BLaER1 treated with 17β-estradiol and CSF1 and Interleukin-3, amounts not matched to agents 10 nM and 100 nM (cell line): ENCODE results near the gene GMPR2.
A peak's percentile ranks its signal among the peaks of the same experiment; 100 is the strongest.

Experiments used
- H3K27ac ChIP-seq, 11 experiments: shearing (Covaris generic); formaldehyde crosslinking; 2 replicates each; pipeline ENCODE4 v1.8.1; 2022
- H3K27me3 ChIP-seq, 11 experiments: shearing (Covaris generic); formaldehyde crosslinking; 2 replicates each; pipeline ENCODE4 v1.8.1; 2022
- H3K36me3 ChIP-seq, 11 experiments: shearing (Covaris generic); formaldehyde crosslinking; 2 replicates each; pipeline ENCODE4 v1.8.1; 2022
- H3K4me1 ChIP-seq, 10 experiments: shearing (Covaris generic); formaldehyde crosslinking; 2 replicates each; pipeline ENCODE4 v1.8.1; 2022
- H3K4me2 ChIP-seq, 11 experiments: shearing (Covaris generic); formaldehyde crosslinking; 2 replicates each; pipeline ENCODE4 v1.8.1; 2022
- H3K4me3 ChIP-seq, 10 experiments: shearing (Covaris generic); formaldehyde crosslinking; 2 replicates each; pipeline ENCODE4 v1.8.1; 2022
- H3K9ac ChIP-seq, 11 experiments: shearing (Covaris generic); formaldehyde crosslinking; 2 replicates each; pipeline ENCODE4 v1.8.1; 2022
- H3K9me3 ChIP-seq, 11 experiments: shearing (Covaris generic); formaldehyde crosslinking; replicated peaks in 1 of 11; 2 replicates each; pipeline ENCODE4 v1.8.1; 2022
- H4K20me1 ChIP-seq, 11 experiments: shearing (Covaris generic); formaldehyde crosslinking; 2 replicates each; pipeline ENCODE4 v1.8.1; 2022
- Cebpa-rat ChIP-seq, 11 experiments: shearing (Covaris generic); IDR thresholded peaks; 2 replicates each; pipeline ENCODE4 v1.8.1; 2022

Gene GMPR2

GRCh38 chr14:24268225-24268624 lies 35.5 kb downstream of the GMPR2 start:
- no peak overlapping the region for H3K4me3 ChIP-seq
- H3K27me3 ChIP-seq = no peaks in the 10 kb centered on the region
- H4K20me1 ChIP-seq = peaks cover 0 to 4% (median 0%) of the 10 kb centered on the region in 11 experiments; a peak in 1 of 22 replicates

GRCh38 chr14:24269368-24269767 lies 36.6 kb downstream of the GMPR2 start:
- H3K27ac ChIP-seq = no peak overlapping the region
- no peak overlapping the region for H3K4me3 ChIP-seq
- TF ChIP-seq Cebpa-rat (IDR thresholded peaks at IDR 0.05) = no peak
- no peak overlapping the region; a peak in 1 of 22 replicates for H3K4me2 ChIP-seq
- H3K9ac ChIP-seq = no peak overlapping the region
- H3K4me1 ChIP-seq = peaks cover 24 to 48% (median 42%) of the 10 kb centered on the region in 10 experiments
- no peaks in the 10 kb centered on the region for H3K9me3 ChIP-seq
- no peaks in the 10 kb centered on the region for H3K27me3 ChIP-seq
- peaks cover 12 to 60% (median 38%) of the 10 kb centered on the region in 11 experiments; a peak in 21 of 22 replicates for H3K36me3 ChIP-seq
- peaks cover 0 to 4% (median 0%) of the 10 kb centered on the region in 11 experiments; a peak in 1 of 22 replicates for H4K20me1 ChIP-seq

More at GRCh38 chr14:24268225-24268624, 35.5 kb downstream of the GMPR2 start:
- Histone ChIP-seq H3K27ac (no peak overlapping the region), H3K4me2 (no peak overlapping the region), H3K4me1 (peaks cover 24 to 36% (median 31%) of the 10 kb centered on the region in 10 experiments), H3K36me3 (peaks cover 12 to 71% (median 38%) of the 10 kb centered on the region in 11 experiments; a peak in 21 of 22 replicates), H3K9me3 (no peaks in the 10 kb centered on the region), H3K9ac (no peak overlapping the region)
- no peak for TF ChIP-seq Cebpa-rat (IDR thresholded peaks at IDR 0.05)

GRCh38 chr14:24269910-24270536 lies 37.3 kb downstream of the GMPR2 start:
- H3K9ac ChIP-seq = no peak overlapping the region
- H3K9me3 ChIP-seq = no peaks in the 10 kb centered on the region
- H3K4me2 ChIP-seq = peak overlapping the region in 5 of 11 experiments; percentile 89 to 97 (median 95); a peak in 9 of 22 replicates
- H3K36me3 ChIP-seq = peaks cover 12 to 53% (median 38%) of the 10 kb centered on the region in 11 experiments; a peak in 21 of 22 replicates
- no peaks in the 10 kb centered on the region for H3K27me3 ChIP-seq
- no peak overlapping the region; a peak in 1 of 22 replicates for H3K27ac ChIP-seq
- no peak for TF ChIP-seq Cebpa-rat (IDR thresholded peaks at IDR 0.05)
- peaks cover 24 to 54% (median 45%) of the 10 kb centered on the region in 10 experiments for H3K4me1 ChIP-seq
- H4K20me1 ChIP-seq = peaks cover 0 to 4% (median 0%) of the 10 kb centered on the region in 11 experiments; a peak in 1 of 22 replicates
- H3K4me3 ChIP-seq = no peak overlapping the region

GRCh38 chr14:24270537-24271133 lies 37.9 kb downstream of the GMPR2 start:
- Histone ChIP-seq H3K27ac (peak overlapping the region; percentile 95 to 100 (median 98); a peak in 21 of 22 replicates), H3K36me3 (peaks cover 12 to 47% (median 37%) of the 10 kb centered on the region in 11 experiments; a peak in 21 of 22 replicates), H3K9ac (peak overlapping the region; percentile 92 to 100 (median 98)), H3K9me3 (no peaks in the 10 kb centered on the region), H3K4me1 (peaks cover 24 to 60% (median 50%) of the 10 kb centered on the region in 10 experiments), H4K20me1 (peaks cover 0 to 4% (median 0%) of the 10 kb centered on the region in 11 experiments; a peak in 1 of 22 replicates), H3K4me2 (peak overlapping the region; percentile 89 to 97 (median 94)), H3K4me3 (peak overlapping the region; percentile 72 to 95 (median 82)), H3K27me3 (no peaks in the 10 kb centered on the region)
- TF ChIP-seq Cebpa-rat (IDR thresholded peaks at IDR 0.05) = no peak

GRCh38 chr14:24271134-24271833 lies 38.6 kb downstream of the GMPR2 start, which contains the start of gene RABGGTA:
Gene RABGGTA, minus strand, starts transcription at chr14:24271597. Its CDS starts 482 bp downstream, at chr14:24271115.
- H3K9ac ChIP-seq = peak within 1 kb of the TSS; percentile 92 to 100 (median 98)
- H4K20me1 ChIP-seq = peaks cover 0 to 4% (median 0%) of the 10 kb centered on the region in 11 experiments; a peak in 1 of 22 replicates
- H3K27me3 ChIP-seq = no peaks in the 10 kb centered on the region
- H3K27ac ChIP-seq = peak within 1 kb of the TSS; percentile 95 to 100 (median 98)
- H3K4me1 ChIP-seq = peaks cover 24 to 66% (median 57%) of the 10 kb centered on the region in 10 experiments
- H3K4me2 ChIP-seq = peak within 1 kb of the TSS; percentile 89 to 97 (median 94)
- H3K9me3 ChIP-seq = no peaks in the 10 kb centered on the region
- no peak for TF ChIP-seq Cebpa-rat (IDR thresholded peaks at IDR 0.05)
- H3K36me3 ChIP-seq = peaks cover 12 to 40% (median 30%) of the 10 kb centered on the region in 11 experiments; a peak in 20 of 22 replicates
- peak within 1 kb of the TSS; percentile 72 to 95 (median 82) for H3K4me3 ChIP-seq

- Histone ChIP-seq H3K9me3 (no peaks in the 10 kb centered on the region), H3K4me2 (peak overlapping the region; percentile 89 to 97 (median 94)), H3K36me3 (peaks cover 7 to 35% (median 25%) of the 10 kb centered on the region in 11 experiments; a peak in 19 of 22 replicates), H3K27ac (peak overlapping the region; percentile 95 to 100 (median 98)), H3K4me1 (peaks cover 19 to 69% (median 59%) of the 10 kb centered on the region in 10 experiments), H3K27me3 (no peaks in the 10 kb centered on the region), H3K9ac (peak overlapping the region; percentile 92 to 100 (median 98)), H4K20me1 (peaks cover 0 to 2% (median 0%) of the 10 kb centered on the region in 11 experiments; a peak in 1 of 22 replicates), H3K4me3 (peak overlapping the region; percentile 72 to 95 (median 82))
- TF ChIP-seq Cebpa-rat (IDR thresholded peaks at IDR 0.05) = no peak
Observed at GRCh38 chr14:24271834-24272263, 39.1 kb downstream of the GMPR2 start.

GRCh38 chr14:24272467-24272866 lies 39.7 kb downstream of the GMPR2 start:
- Histone ChIP-seq H3K27me3 (no peaks in the 10 kb centered on the region), H3K4me3 (peak overlapping the region in 2 of 10 experiments; percentile 78 to 84; a peak in 3 of 20 replicates), H3K9ac (peak overlapping the region in 5 of 11 experiments; percentile 31 to 98 (median 61); a peak in 6 of 22 replicates), H3K27ac (peak overlapping the region in 6 of 11 experiments; percentile 97 to 100 (median 99); a peak in 10 of 22 replicates), H3K4me1 (peaks cover 17 to 76% (median 61%) of the 10 kb centered on the region in 10 experiments), H4K20me1 (no peaks in the 10 kb centered on the region), H3K36me3 (peaks cover 2 to 29% (median 19%) of the 10 kb centered on the region in 11 experiments; a peak in 19 of 22 replicates), H3K4me2 (peak overlapping the region; percentile 89 to 97 (median 94); a peak in 19 of 22 replicates), H3K9me3 (no peaks in the 10 kb centered on the region)
- no peak for TF ChIP-seq Cebpa-rat (IDR thresholded peaks at IDR 0.05)

- Histone ChIP-seq H3K4me2 (peak overlapping the region in 8 of 11 experiments; percentile 10 to 97 (median 90); a peak in 15 of 22 replicates), H3K36me3 (peaks cover 0 to 20% (median 15%) of the 10 kb centered on the region in 11 experiments; a peak in 17 of 22 replicates), H4K20me1 (no peaks in the 10 kb centered on the region), H3K9me3 (peaks cover 0 to 6% (median 0%) of the 10 kb centered on the region in 11 experiments; a peak in 2 of 22 replicates), H3K27ac (peak overlapping the region in 8 of 11 experiments; percentile 28 to 100 (median 98); a peak in 14 of 22 replicates), H3K4me3 (no peak overlapping the region), H3K27me3 (no peaks in the 10 kb centered on the region), H3K9ac (peak overlapping the region in 6 of 11 experiments; percentile 3 to 98 (median 60); a peak in 9 of 22 replicates), H3K4me1 (peaks cover 28 to 86% (median 72%) of the 10 kb centered on the region in 10 experiments)
- TF ChIP-seq Cebpa-rat (IDR thresholded peaks at IDR 0.05) = no peak
Observed at GRCh38 chr14:24273422-24273998, 40.8 kb downstream of the GMPR2 start.
